Subcutaneous preadipocyte (primary cell): ENCODE results near the gene TMEM52. TPM values are rescaled to one million over a fixed set of nuclear protein-coding genes. Genes with fewer than 3 reads are reported as not detected.

Experiments
- total RNA-seq: library from RNA; depleted of rRNA; stranded (reverse); fragments of >200 nt; gene quantifications from 2 replicates; pipeline ENCODE4 v1.2.3, GENCODE V29; 2012

TMEM52 gene
- total RNA-seq, result 0.37 and 0.59 TPM in 2 replicates

GRCh38 chr1:1918901-1919303 lies at the start of gene TMEM52:
Gene TMEM52 (minus strand): TSS chr1:1919279. CDS start chr1:1919265, 14 bp downstream.

GRCh38 chr1:1914971-1915692 lies 3.9 kb downstream of the TMEM52 start, which contains the start of gene CALML6:
Gene CALML6 (plus strand): TSS chr1:1915260. CDS start chr1:1915281, 21 bp downstream.

GRCh38 chr1:1890506-1891348 lies 28.4 kb downstream of the TMEM52 start, which contains the start of gene GNB1:
Gene GNB1 (minus strand): TSS chr1:1891087. CDS start chr1:1825453, 65,634 bp downstream.

Other genes with a start within 250 kb of the TMEM52 start
- 32.5 and 37.8 TPM in 2 replicates for gene SLC35E2B, start 226.5 kb downstream of the TMEM52 start, total RNA-seq
- gene CDK11A, start 194.9 kb downstream of the TMEM52 start, total RNA-seq, result 12.5 and 19.0 TPM in 2 replicates
- 56.2 and 65.3 TPM in 2 replicates for gene NADK, start 140.8 kb downstream of the TMEM52 start, total RNA-seq
- gene GNB1, start 28.2 kb downstream of the TMEM52 start, total RNA-seq, result 76.8 and 85.8 TPM in 2 replicates
- under 0.01 and 0.20 TPM in 2 replicates for gene CALML6, start 4.0 kb downstream of the TMEM52 start, total RNA-seq
- not detected in 2 replicates for gene CFAP74, start 84.5 kb upstream of the TMEM52 start, total RNA-seq
- gene GABRD, start 100.1 kb upstream of the TMEM52 start, total RNA-seq, result not detected in 2 replicates
- 1.2 and 1.8 TPM in 2 replicates for gene PRKCZ, start 131.1 kb upstream of the TMEM52 start, total RNA-seq